ENCODE measurements around the gene LGR4.

GRCh38 chr11:27418356-27418755 is 54.2 kb downstream of the LGR4 start:
- TF ChIP-seq CTCF (IDR thresholded peaks at IDR 0.05) = no peak
- TF ChIP-seq POLR2A (IDR thresholded peaks at IDR 0.05) = no peak
